Peyer's patch (tissue), 4 donors: ENCODE data around the gene GNB5. TPM values are rescaled to one million over a fixed set of nuclear protein-coding genes. Genes with fewer than 3 reads are reported as not detected.

ENCODE experiments used
- DNase-seq, 3 donors: peaks; one replicate each; pipeline ENCODE4 v3.0.0-alpha.2; 2017 to 2019
- H3K27ac ChIP-seq, 4 donors: fragments of 200-600 bp; sonication (generic); one replicate each; pipeline ENCODE4 v1.5.1; 2016 to 2019
- H3K27me3 ChIP-seq, 2 donors: fragments of 200-600 bp; sonication (generic); one replicate each; pipeline ENCODE4 v1.5.1; 2019
- H3K36me3 ChIP-seq, 3 donors: fragments of 200-600 bp; sonication (generic); one replicate each; pipeline ENCODE4 v1.5.1; 2016 to 2019
- H3K4me1 ChIP-seq, 4 donors: fragments of 200-600 bp; sonication (generic); one replicate each; pipeline ENCODE4 v1.5.1; 2016 to 2019
- H3K4me3 ChIP-seq, 4 donors: fragments of 200-600 bp; sonication (generic); 1 replicate in 3 of 4; 2 replicates in 1 of 4; pipeline ENCODE4 v1.5.1; 2016 to 2019; ENCODE audit warnings: mild to moderate bottlenecking in 1 of 4
- H3K9me3 ChIP-seq, 4 donors: fragments of 200-600 bp; sonication (generic); one replicate each; pipeline ENCODE4 v1.5.1; 2016 to 2019; ENCODE audit warnings: mild to moderate bottlenecking in 1 of 4
- CTCF ChIP-seq, 6 experiments: fragments of 450-650 bp in 4 of 6; fragments of 200-600 bp in 2 of 6; sonication (generic) in 1 of 6; IDR thresholded peaks; one replicate each; pipeline ENCODE4 v1.5.1; 2017 to 2019; ENCODE audit warnings: antibody characterized with exemption in 6 of 6, mild to moderate bottlenecking in 3 of 6, moderate library complexity in 1 of 6
- POLR2A ChIP-seq, 2 donors: fragments of 450-650 bp; IDR thresholded peaks; one replicate each; pipeline ENCODE4 v1.5.1; 2017; ENCODE audit warnings: antibody characterized with exemption in 2 of 2, mild to moderate bottlenecking in 2 of 2, moderate library complexity in 2 of 2
- total RNA-seq, 4 donors: library from RNA; depleted of rRNA; stranded (reverse); fragments of >200 nt; gene quantifications; one replicate each; pipeline ENCODE4 v1.1.0, GENCODE V29; 2016

Gene GNB5
- total RNA-seq, 4 donors from 2014 or later, result 6.1 to 120 (median 7.6) TPM

GRCh38 chr15:52154896-52155865 is 36.0 kb downstream of the GNB5 start:
- DNase-seq, result peak in 1 of 3 donors; percentile 42
- no peak for TF ChIP-seq CTCF (IDR thresholded peaks at IDR 0.05)
- no peak for TF ChIP-seq POLR2A (IDR thresholded peaks at IDR 0.05)
- H3K27me3 ChIP-seq, result no peaks in the 10 kb centered on the region
- H3K27ac ChIP-seq, result no peak overlapping the region
- no peaks in the 10 kb centered on the region for H3K9me3 ChIP-seq
- H3K36me3 ChIP-seq, result no peaks in the 10 kb centered on the region
- H3K4me3 ChIP-seq, result no peak overlapping the region
- no peaks in the 10 kb centered on the region for H3K4me1 ChIP-seq

GRCh38 chr15:52153900-52154895 is 37.0 kb downstream of the GNB5 start:
- H3K27me3 ChIP-seq, result no peaks in the 10 kb centered on the region
- H3K9me3 ChIP-seq, result no peaks in the 10 kb centered on the region
- H3K4me1 ChIP-seq, result no peaks in the 10 kb centered on the region
- H3K27ac ChIP-seq, result no peak overlapping the region
- H3K36me3 ChIP-seq, result no peaks in the 10 kb centered on the region
- DNase-seq, result peak in 1 of 3 donors; percentile 46
- no peak overlapping the region for H3K4me3 ChIP-seq
- TF ChIP-seq CTCF (IDR thresholded peaks at IDR 0.05), result no peak
- TF ChIP-seq POLR2A (IDR thresholded peaks at IDR 0.05), result no peak

- DNase-seq, result peak in 1 of 3 donors; percentile 22
- Histone ChIP-seq H3K36me3 (peaks cover 0 to 5% (median 0%) of the 10 kb centered on the region in 3 donors), H3K9me3 (no peaks in the 10 kb centered on the region), H3K4me3 (no peak overlapping the region), H3K27ac (no peak overlapping the region), H3K4me1 (no peaks in the 10 kb centered on the region), H3K27me3 (no peaks in the 10 kb centered on the region)
- TF ChIP-seq POLR2A (IDR thresholded peaks at IDR 0.05), result no peak
- no peak for TF ChIP-seq CTCF (IDR thresholded peaks at IDR 0.05)
Observed at GRCh38 chr15:52151353-52151752, 39.8 kb downstream of the GNB5 start.

GRCh38 chr15:52150871-52151270 is 40.3 kb downstream of the GNB5 start:
- H3K27me3 ChIP-seq, result no peaks in the 10 kb centered on the region
- H3K9me3 ChIP-seq, result no peaks in the 10 kb centered on the region
- H3K4me1 ChIP-seq, result no peaks in the 10 kb centered on the region
- H3K4me3 ChIP-seq, result no peak overlapping the region
- peak in 1 of 3 donors; percentile 30 for DNase-seq
- no peak for TF ChIP-seq POLR2A (IDR thresholded peaks at IDR 0.05)
- TF ChIP-seq CTCF (IDR thresholded peaks at IDR 0.05), result no peak
- H3K27ac ChIP-seq, result no peak overlapping the region
- H3K36me3 ChIP-seq, result peaks cover 0 to 5% (median 0%) of the 10 kb centered on the region in 3 donors

GRCh38 chr15:52150043-52150825 is 41.0 kb downstream of the GNB5 start:
- H3K4me3 ChIP-seq, result no peak overlapping the region
- H3K9me3 ChIP-seq, result no peaks in the 10 kb centered on the region
- no peaks in the 10 kb centered on the region for H3K27me3 ChIP-seq
- peak in 1 of 3 donors; percentile 22 for DNase-seq
- TF ChIP-seq CTCF (IDR thresholded peaks at IDR 0.05) (no peak), POLR2A (IDR thresholded peaks at IDR 0.05) (no peak)
- H3K27ac ChIP-seq, result no peak overlapping the region
- peaks cover 0 to 5% (median 0%) of the 10 kb centered on the region in 3 donors for H3K36me3 ChIP-seq
- H3K4me1 ChIP-seq, result no peaks in the 10 kb centered on the region
